Caco-2 (cell line): ENCODE results near the gene GPX2. TPM values are rescaled to one million over a fixed set of nuclear protein-coding genes. Genes with fewer than 3 reads are reported as not detected.

Source experiments
- BruUV-seq: library from RNA; stranded (reverse); fragments of 400-500 nt; replicated peaks from 2 replicates; lab custom pipeline; 2021; lab: Mats Ljungman, UMichigan
- CTCF ChIA-PET: fragments of 300-600 bp; sonication (Branson Sonifier 250); formaldehyde crosslinking; loops from one replicate; lab custom pipeline; 2022; ENCODE audit warnings: antibody characterized with exemption; lab: Charles Lee
- POLR2A ChIA-PET: fragments of 300-600 bp; sonication (Branson Sonifier 250); formaldehyde crosslinking; loops from one replicate; lab custom pipeline; 2022; ENCODE audit warnings: antibody characterized with exemption; lab: Charles Lee
- DNase-seq, 2 experiments: peaks; one replicate each; pipeline versions ENCODE4 v3.0.0 to v3.0.0-alpha.2; 2020 to 2022
- H3K27me3 ChIP-seq: replicated peaks from 2 replicates; pipeline ENCODE4 v1.6.0; 2011; ENCODE audit warnings: low read length; ENCODE audit not compliant: control insufficient read depth, insufficient read depth
- H3K36me3 ChIP-seq: 2 replicates; pipeline ENCODE4 v1.5.1; 2011; ENCODE audit warnings: low read length; ENCODE audit not compliant: control insufficient read depth, insufficient read depth
- H3K4me1 ChIP-seq: fragments of 250-450 bp; sonication (Bioruptor Pico); 2 replicates; pipeline ENCODE4 v1.5.1; 2020; ENCODE audit warnings: mild to moderate bottlenecking
- H3K4me3 ChIP-seq: 2 replicates; pipeline ENCODE4 v1.5.1; 2011; ENCODE audit warnings: low read depth, mild to moderate bottlenecking, control low read depth, low read length
- H3K9me3 ChIP-seq: fragments of 250-450 bp; sonication (Bioruptor Pico); 2 replicates; pipeline ENCODE4 v1.5.1; 2020; ENCODE audit warnings: mild to moderate bottlenecking, moderate library complexity
- H3K27ac Mint-ChIP-seq: one replicate; pipeline ENCODE4 v1.8.0; 2022; ENCODE audit warnings: mixed read lengths; ENCODE audit not compliant: unreplicated experiment
- H3K27me3 Mint-ChIP-seq: one replicate; pipeline ENCODE4 v1.8.0; 2022; ENCODE audit warnings: mixed read lengths; ENCODE audit not compliant: insufficient read depth, unreplicated experiment
- H3K36me3 Mint-ChIP-seq: one replicate; pipeline ENCODE4 v1.8.0; 2022; ENCODE audit warnings: mild to moderate bottlenecking, mixed read lengths; ENCODE audit not compliant: insufficient read depth, unreplicated experiment
- H3K4me1 Mint-ChIP-seq: one replicate; pipeline ENCODE4 v1.8.0; 2022; ENCODE audit warnings: low read depth, mixed read lengths; ENCODE audit not compliant: unreplicated experiment
- H3K4me3 Mint-ChIP-seq: one replicate; pipeline ENCODE4 v1.8.0; 2022; ENCODE audit warnings: mild to moderate bottlenecking, moderate library complexity, mixed read lengths; ENCODE audit not compliant: unreplicated experiment
- H3K9me3 Mint-ChIP-seq: one replicate; pipeline ENCODE4 v1.8.0; 2022; ENCODE audit warnings: mixed read lengths; ENCODE audit not compliant: unreplicated experiment
- intact Hi-C: fragments of 100-400 bp; cut with micrococcal nuclease; formaldehyde crosslinking; loops from one replicate; pipeline ENCODE4 v1.10.0; 2022; ENCODE audit not compliant: unreplicated experiment
- total RNA-seq: library from RNA; stranded (reverse); gene quantifications from 2 replicates; pipeline ENCODE4 v1.2.3, GENCODE V29; 2022
- TF ChIP-seq, protein P1 (sequence below), 2 experiments: fragments of 200-600 bp in 1 of 2; IDR thresholded peaks; 1 replicate in 1 of 2; 2 replicates in 1 of 2; pipeline versions ENCODE4 v1.5.1 to v1.8.0; 2011 to 2022; ENCODE audit warnings: antibody characterized with exemption in 1 of 2, control low read depth in 1 of 2, inconsistent platforms in 1 of 2, low read depth in 1 of 2, low read length in 1 of 2, mild to moderate bottlenecking in 1 of 2, moderate library complexity in 1 of 2; ENCODE audit not compliant: insufficient read depth in 1 of 2, severe bottlenecking in 1 of 2, unreplicated experiment in 1 of 2

The GPX2 gene
- total RNA-seq, 1 experiment from 2014 or later = 48.1 TPM

DNA sequence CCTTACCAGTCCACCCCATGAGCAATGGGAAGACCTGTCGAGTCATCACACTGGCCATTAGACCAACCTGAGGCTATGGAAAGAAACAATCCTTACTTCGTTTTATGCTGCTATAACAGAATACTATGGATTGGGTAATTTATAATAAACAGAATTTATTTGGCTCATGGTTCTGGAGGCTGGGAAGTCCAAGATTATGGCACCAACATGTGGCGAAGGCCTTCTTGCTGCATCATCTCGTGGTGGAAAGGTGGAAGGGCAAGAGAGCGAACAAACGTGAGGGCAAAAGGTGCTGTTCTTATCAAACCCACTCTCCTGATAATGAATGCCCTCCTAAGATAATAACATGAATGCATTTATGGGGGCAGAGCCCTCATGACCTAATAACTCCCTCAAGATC, 53.2 kb downstream of the GPX2 start:
- POLR2A ChIA-PET = interaction anchor here (0.6 kb wide), 1 partner anchor 66 kb away, joined by 4 read pairs; no protein-coding TSS in a partner anchor
- no peak overlapping the region for H3K27ac Mint-ChIP-seq
- intact Hi-C loops = no loop called here

More for the DNA sequence above, 53.2 kb downstream of the GPX2 start:
- Histone ChIP-seq H3K4me1 (no peaks in the 10 kb centered on the region), H3K27me3 (no peaks in the 10 kb centered on the region), H3K4me3 (no peak overlapping the region), H3K36me3 (no peaks in the 10 kb centered on the region), H3K9me3 (no peaks in the 10 kb centered on the region)
- BruUV-seq = no TSS peak
- Mint-ChIP-seq H3K36me3 (no peaks in the 10 kb centered on the region), H3K27me3 (peaks cover 20% of the 10 kb centered on the region), H3K4me1 (no peaks in the 10 kb centered on the region), H3K9me3 (no peaks in the 10 kb centered on the region), H3K4me3 (no peak overlapping the region)
- CTCF ChIA-PET = interaction anchor here (4.7 kb wide), 1 partner anchor 66 kb away, joined by 121 read pairs; no protein-coding TSS in a partner anchor
- TF ChIP-seq, protein P1, sequence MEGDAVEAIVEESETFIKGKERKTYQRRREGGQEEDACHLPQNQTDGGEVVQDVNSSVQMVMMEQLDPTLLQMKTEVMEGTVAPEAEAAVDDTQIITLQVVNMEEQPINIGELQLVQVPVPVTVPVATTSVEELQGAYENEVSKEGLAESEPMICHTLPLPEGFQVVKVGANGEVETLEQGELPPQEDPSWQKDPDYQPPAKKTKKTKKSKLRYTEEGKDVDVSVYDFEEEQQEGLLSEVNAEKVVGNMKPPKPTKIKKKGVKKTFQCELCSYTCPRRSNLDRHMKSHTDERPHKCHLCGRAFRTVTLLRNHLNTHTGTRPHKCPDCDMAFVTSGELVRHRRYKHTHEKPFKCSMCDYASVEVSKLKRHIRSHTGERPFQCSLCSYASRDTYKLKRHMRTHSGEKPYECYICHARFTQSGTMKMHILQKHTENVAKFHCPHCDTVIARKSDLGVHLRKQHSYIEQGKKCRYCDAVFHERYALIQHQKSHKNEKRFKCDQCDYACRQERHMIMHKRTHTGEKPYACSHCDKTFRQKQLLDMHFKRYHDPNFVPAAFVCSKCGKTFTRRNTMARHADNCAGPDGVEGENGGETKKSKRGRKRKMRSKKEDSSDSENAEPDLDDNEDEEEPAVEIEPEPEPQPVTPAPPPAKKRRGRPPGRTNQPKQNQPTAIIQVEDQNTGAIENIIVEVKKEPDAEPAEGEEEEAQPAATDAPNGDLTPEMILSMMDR (IDR thresholded peaks at IDR 0.05; ENCODE audit: insufficient read depth in 1 of 2, low read depth in 1 of 2, low read length in 1 of 2, severe bottlenecking in 1 of 2, unreplicated experiment in 1 of 2) = no peak
- DNase-seq = no peak

Other genes starting within 250 kb of the GPX2 start
- gene PLEKHG3, start 238.3 kb downstream of the GPX2 start, total RNA-seq = 85.9 and 90.8 TPM in 2 replicates
- gene SPTB, start 62.8 kb downstream of the GPX2 start, total RNA-seq = 1.6 and 1.7 TPM in 2 replicates
- gene CHURC1, start 28.3 kb downstream of the GPX2 start, total RNA-seq = 51.3 and 52.6 TPM in 2 replicates
- 69.5 and 92.5 TPM in 2 replicates for gene RAB15, start 29.6 kb upstream of the GPX2 start, total RNA-seq
- 20.6 and 21.2 TPM in 2 replicates for gene FNTB, start 44.1 kb upstream of the GPX2 start, total RNA-seq
- 53.5 and 53.9 TPM in 2 replicates for gene MAX, start 159.8 kb upstream of the GPX2 start, total RNA-seq